IMR-90 (cell line): Measurements from ENCODE around the gene ADRB2. TPM values are rescaled to one million over a fixed set of nuclear protein-coding genes. Genes with fewer than 3 reads are reported as not detected.

Experiments used
- ATAC-seq: fragments of 200-7000 bp; cut with Tn5 transposase; 2 replicates; pipeline ENCODE4 v1.9.1; 2020; ENCODE audit warnings: low read depth, mild to moderate bottlenecking, moderate library complexity
- BruUV-seq: library from RNA; stranded (reverse); fragments of 400-500 nt; replicated peaks from 2 replicates; lab custom pipeline; 2021; lab: Mats Ljungman, UMichigan
- CTCF ChIA-PET: fragments of 300-600 bp; formaldehyde crosslinking; extraction: SDS; loops from one replicate; lab custom pipeline; 2021; ENCODE audit warnings: antibody characterized with exemption; lab: Yijun Ruan, JAX
- POLR2A ChIA-PET: fragments of 300-600 bp; sonication (Branson Sonifier 250); formaldehyde crosslinking; loops from one replicate; lab custom pipeline; 2022; ENCODE audit warnings: antibody characterized with exemption; ENCODE audit not compliant: unreplicated experiment; lab: Charles Lee
- DNase-seq: peaks from one replicate; pipeline ENCODE4 v3.0.0; 2013
- H2AFZ ChIP-seq: replicated peaks from 2 replicates; pipeline ENCODE3; 2013; ENCODE audit warnings: low read length, mild to moderate bottlenecking; ENCODE audit not compliant: poor library complexity
- H2AK5ac ChIP-seq: 2 replicates; pipeline ENCODE4 v1.6.1; 2013; ENCODE audit warnings: low read depth, low read length, inconsistent platforms
- H2AK9ac ChIP-seq: replicated peaks from 2 replicates; pipeline ENCODE3; 2013; ENCODE audit warnings: mild to moderate bottlenecking, low read depth, low read length, moderate library complexity; ENCODE audit not compliant: poor library complexity
- H2BK120ac ChIP-seq: 2 replicates; pipeline ENCODE4 v1.6.1; 2013; ENCODE audit warnings: low read depth, low read length, inconsistent platforms
- H2BK15ac ChIP-seq: 3 replicates; pipeline ENCODE4 v1.6.1; 2013; ENCODE audit warnings: low read depth, low read length, inconsistent platforms
- H2BK20ac ChIP-seq: 2 replicates; pipeline ENCODE4 v1.6.1; 2013; ENCODE audit warnings: low read depth, mild to moderate bottlenecking, inconsistent platforms, low read length, moderate library complexity
- H2BK5ac ChIP-seq: 2 replicates; pipeline ENCODE4 v1.6.1; 2013; ENCODE audit warnings: mild to moderate bottlenecking, low read depth, low read length, inconsistent platforms; ENCODE audit not compliant: poor library complexity, severe bottlenecking
- H3K14ac ChIP-seq: replicated peaks from 2 replicates; pipeline ENCODE4 v1.6.1; 2013; ENCODE audit warnings: low read depth, low read length, inconsistent platforms
- H3K18ac ChIP-seq: 2 replicates; pipeline ENCODE4 v1.6.1; 2013; ENCODE audit warnings: low read depth, low read length, control low read depth
- H3K23ac ChIP-seq: 2 replicates; pipeline ENCODE4 v1.6.1; 2013; ENCODE audit warnings: low read depth, low read length, inconsistent platforms
- H3K27ac ChIP-seq: 2 replicates; pipeline ENCODE4 v1.5.1; 2013; ENCODE audit warnings: mild to moderate bottlenecking, control low read depth, low read length; ENCODE audit not compliant: insufficient read depth
- H3K27me3 ChIP-seq: 2 replicates; pipeline ENCODE4 v1.6.1; 2013; ENCODE audit warnings: low read length; ENCODE audit not compliant: control insufficient read depth, insufficient read depth
- H3K36me3 ChIP-seq: 2 replicates; pipeline ENCODE4 v1.6.1; 2013; ENCODE audit warnings: low read length, mixed read lengths; ENCODE audit not compliant: control insufficient read depth, insufficient read depth
- H3K4ac ChIP-seq: 2 replicates; pipeline ENCODE4 v1.6.1; 2013; ENCODE audit warnings: low read depth, low read length, inconsistent platforms
- H3K4me1 ChIP-seq: 2 replicates; pipeline ENCODE4 v1.6.1; 2013; ENCODE audit warnings: low read length, mixed read lengths; ENCODE audit not compliant: control insufficient read depth, insufficient read depth
- H3K4me2 ChIP-seq: 2 replicates; pipeline ENCODE4 v1.6.1; 2013; ENCODE audit warnings: low read depth, mild to moderate bottlenecking, control low read depth, low read length, moderate library complexity
- H3K4me3 ChIP-seq: 2 replicates; pipeline ENCODE4 v1.5.1; 2013; ENCODE audit warnings: low read depth, mild to moderate bottlenecking, control low read depth, low read length, moderate library complexity; ENCODE audit not compliant: insufficient read depth
- H3K56ac ChIP-seq: 2 replicates; pipeline ENCODE4 v1.6.1; 2013; ENCODE audit warnings: low read length, inconsistent platforms; ENCODE audit not compliant: insufficient read depth; ENCODE audit errors: extremely low read depth
- H3K79me1 ChIP-seq, 2 experiments: 2 replicates each; pipeline ENCODE4 v1.6.1; 2013; ENCODE audit warnings: low read length in 2 of 2, inconsistent platforms in 1 of 2, low read depth in 1 of 2
- H3K9ac ChIP-seq: 2 replicates; pipeline ENCODE4 v1.6.1; 2013; ENCODE audit warnings: low read depth, low read length, control low read depth
- H3K9me1 ChIP-seq: 2 replicates; pipeline ENCODE4 v1.6.1; 2013; ENCODE audit warnings: low read length, inconsistent platforms; ENCODE audit not compliant: insufficient read depth
- H3K9me3 ChIP-seq: 2 replicates; pipeline ENCODE4 v1.6.1; 2013; ENCODE audit warnings: low read length; ENCODE audit not compliant: control insufficient read depth, insufficient read depth
- H4K20me1 ChIP-seq: 2 replicates; pipeline ENCODE4 v1.6.1; 2013; ENCODE audit warnings: low read length, inconsistent platforms; ENCODE audit not compliant: insufficient read depth
- H4K5ac ChIP-seq: 2 replicates; pipeline ENCODE4 v1.6.1; 2013; ENCODE audit warnings: mild to moderate bottlenecking, low read depth, low read length, control low read depth
- H4K8ac ChIP-seq, 2 experiments: 2 replicates each; pipeline ENCODE4 v1.6.1; 2013; ENCODE audit warnings: low read depth in 2 of 2, low read length in 2 of 2, control low read depth in 1 of 2, inconsistent platforms in 1 of 2
- H4K91ac ChIP-seq: 2 replicates; pipeline ENCODE4 v1.6.1; 2013; ENCODE audit warnings: low read depth, low read length, inconsistent platforms; ENCODE audit not compliant: insufficient read depth
- CEBPB ChIP-seq: IDR thresholded peaks from 2 replicates; pipeline ENCODE4 v1.6.1; 2012; ENCODE audit warnings: low read depth, low read length, improper control_type of control experiment
- CHD1 ChIP-seq: IDR thresholded peaks from 2 replicates; pipeline ENCODE4 v1.6.1; 2012; ENCODE audit warnings: low read depth, low read length, improper control_type of control experiment
- CTCF ChIP-seq: conservative IDR thresholded peaks from 2 replicates; pipeline ENCODE4 v1.5.1; 2012; ENCODE audit warnings: mild to moderate bottlenecking, low read depth, low read length, improper control_type of control experiment
- ELK1 ChIP-seq: fragments of 150-350 bp; IDR thresholded peaks from 2 replicates; pipeline ENCODE4 v1.6.1; 2016; ENCODE audit warnings: low read depth, mild to moderate bottlenecking, low read length, moderate library complexity, borderline replicate concordance
- FOS ChIP-seq: fragments of 150-350 bp; IDR thresholded peaks from 2 replicates; pipeline ENCODE4 v1.6.1; 2016; ENCODE audit warnings: low read depth, low read length
- MAFK ChIP-seq: IDR thresholded peaks from 2 replicates; pipeline ENCODE4 v1.6.1; 2012; ENCODE audit warnings: low read depth, low read length, improper control_type of control experiment
- MAZ ChIP-seq: IDR thresholded peaks from 2 replicates; pipeline ENCODE4 v1.6.1; 2012; ENCODE audit warnings: low read depth, mild to moderate bottlenecking, low read length, improper control_type of control experiment, moderate library complexity, borderline replicate concordance
- MXI1 ChIP-seq: IDR thresholded peaks from 2 replicates; pipeline ENCODE4 v1.6.1; 2012; ENCODE audit warnings: low read depth, mild to moderate bottlenecking, low read length, moderate library complexity, borderline replicate concordance
- POLR2A ChIP-seq: IDR thresholded peaks from 2 replicates; pipeline ENCODE4 v1.6.1; 2012; ENCODE audit warnings: mild to moderate bottlenecking, low read depth, low read length
- RCOR1 ChIP-seq: IDR thresholded peaks from 2 replicates; pipeline ENCODE4 v1.6.1; 2012; ENCODE audit warnings: mild to moderate bottlenecking, low read length, improper control_type of control experiment; ENCODE audit not compliant: insufficient replicate concordance
- RFX5 ChIP-seq: IDR thresholded peaks from 2 replicates; pipeline ENCODE4 v1.8.0; 2012; ENCODE audit warnings: low read depth, mild to moderate bottlenecking, low read length, moderate library complexity
- SMC3 ChIP-seq: fragments of 150-350 bp; IDR thresholded peaks from 2 replicates; pipeline ENCODE4 v1.6.1; 2016; ENCODE audit warnings: low read depth, mild to moderate bottlenecking, antibody characterized with exemption, low read length, moderate library complexity
- USF2 ChIP-seq: fragments of 150-350 bp; IDR thresholded peaks from 2 replicates; pipeline ENCODE4 v1.6.1; 2017; ENCODE audit warnings: mild to moderate bottlenecking, antibody characterized with exemption, low read length, low read depth
- WGBS, 2 experiments: methylation state at CpG; one replicate each; pipeline versions ENCODE4 v1.1.5 to v1.1.7; 2013; ENCODE audit warnings: missing lambda C conversion rate in 2 of 2; ENCODE audit not compliant: insufficient read length in 1 of 2; ENCODE audit errors: extremely low coverage in 2 of 2; 5-methylcytosine and 5-hydroxymethylcytosine counted together
- dilution Hi-C: fragments of 300-500 bp; cut with HindIII; formaldehyde crosslinking; loops from one replicate; pipeline ENCODE4 v1.14.3; 2018; ENCODE audit warnings: low sequenced_read_pairs; ENCODE audit not compliant: unreplicated experiment
- in situ Hi-C: fragments of 300-500 bp; cut with MboI; formaldehyde crosslinking; loops from 3 replicates; pipeline ENCODE4 v1.14.3; 2019; ENCODE audit warnings: low sequenced_read_pairs, inconsistent platforms, mixed read lengths
- intact Hi-C: fragments of 100-400 bp; cut with micrococcal nuclease; formaldehyde crosslinking; loops from 2 replicates; pipeline ENCODE4 v1.10.0; 2022
- polyA plus RNA-seq, 3 experiments: library from polyadenylated mRNA; depleted of rRNA; stranded (reverse); fragments of >200 nt; gene quantifications; 2 replicates each; pipeline ENCODE4 v1.2.3, GENCODE V29; 2012; ENCODE audit warnings: low replicate concordance in 1 of 3
- total RNA-seq: library from RNA; depleted of rRNA; stranded (reverse); fragments of >200 nt; gene quantifications from 2 replicates; pipeline ENCODE4 v1.2.3, GENCODE V29; 2012

ADRB2 gene
- total and polyA plus RNA-seq, 2 of the 4 experiments (the other 2 are of a cell fraction): 1.6 to 3.4 TPM

- Histone ChIP-seq H4K20me1 (no peaks in the 10 kb centered on the region), H2BK5ac (no peak overlapping the region), H2AK5ac (peak overlapping the region; percentile 69; the same call in 1 of the 2 replicates), H4K5ac (no peak overlapping the region), H3K9ac (no peak overlapping the region), H3K4me1 (peaks cover 14% of the 10 kb centered on the region), H3K9me1 (peaks cover 15% of the 10 kb centered on the region), H2BK20ac (no peak overlapping the region), H3K36me3 (no peaks in the 10 kb centered on the region), H3K27ac (no peak overlapping the region), H3K23ac (no peak overlapping the region; the same call in 1 of the 2 replicates), H3K18ac (no peak overlapping the region), H3K4me3 (no peak overlapping the region), H3K79me1 (peaks cover 3 to 18% of the 10 kb centered on the region in 2 experiments; a peak in 3 of 4 replicates), H3K4ac (no peak overlapping the region), H3K9me3 (no peaks in the 10 kb centered on the region), H4K91ac (peak overlapping the region; percentile 10; the same call in 1 of the 2 replicates), H3K4me2 (no peak overlapping the region), H2BK120ac (peak overlapping the region; percentile 8; the same call in 1 of the 2 replicates), H2BK15ac (peak overlapping the region; percentile 62; the same call in 1 of the 3 replicates), H3K27me3 (no peaks in the 10 kb centered on the region), H2AFZ (no peak overlapping the region), H3K14ac (0 out of 2 replicates have a peak overlapping the region, but pooled peaks have one; percentile 1), H4K8ac (no peak overlapping the region), H3K56ac (no peak overlapping the region), H2AK9ac (no peak overlapping the region)
- in situ Hi-C loops (no loop called here), intact Hi-C loops (no loop called here), dilution Hi-C loops (no loop called here)
- WGBS, 2 experiments: no CpG with 5 or more reads among the region's 2 CpGs
- ChIA-PET POLR2A (no interaction called here), CTCF (interaction anchor here (1.5 kb wide), 1 partner anchor 108 kb away, joined by 3 read pairs; no protein-coding TSS in a partner anchor)
- BruUV-seq: no TSS peak
- no peak for ATAC-seq
- TF ChIP-seq POLR2A (no peak), RCOR1 (no peak), MAZ (no peak), ELK1 (no peak), MXI1 (no peak), USF2 (no peak), MAFK (no peak), FOS (no peak), CHD1 (no peak), CEBPB (no peak), CTCF (no peak), RFX5 (no peak), SMC3 (no peak)
- no peak for DNase-seq
These were observed 15.8 kb downstream of the ADRB2 start for GRCh38 chr5:148842161-148842560.
